Hepatocyte (in vitro differentiated cells): Measurements from ENCODE around the gene COL24A1. TPM values are rescaled to one million over a fixed set of nuclear protein-coding genes. Genes with fewer than 3 reads are reported as not detected.

Experiments
- DNase-seq: peaks from one replicate; pipeline ENCODE4 v3.0.0-alpha.2; 2016; ENCODE audit warnings: low spot score
- H2AFZ ChIP-seq: fragments of 200-600 bp; sonication (generic); 2 replicates; pipeline ENCODE4 v1.6.0; 2016; ENCODE audit warnings: antibody characterized with exemption, mild to moderate bottlenecking
- H3K27ac ChIP-seq: fragments of 200-600 bp; sonication (generic); 2 replicates; pipeline ENCODE4 v1.5.1; 2016; ENCODE audit warnings: mild to moderate bottlenecking
- H3K27me3 ChIP-seq: fragments of 200-600 bp; sonication (generic); 2 replicates; pipeline ENCODE4 v1.6.1; 2016
- H3K36me3 ChIP-seq: fragments of 200-600 bp; sonication (generic); replicated peaks from 2 replicates; pipeline ENCODE4 v1.5.1; 2016; ENCODE audit warnings: low read depth; ENCODE audit not compliant: insufficient read depth
- H3K4me1 ChIP-seq: fragments of 200-600 bp; sonication (generic); 2 replicates; pipeline ENCODE4 v1.5.1; 2016; ENCODE audit warnings: mild to moderate bottlenecking, moderate library complexity; ENCODE audit not compliant: insufficient read depth
- H3K4me2 ChIP-seq: fragments of 200-600 bp; sonication (generic); 2 replicates; pipeline ENCODE4 v1.6.0; 2016
- H3K4me3 ChIP-seq: fragments of 200-600 bp; sonication (generic); 2 replicates; pipeline ENCODE4 v1.5.1; 2016; ENCODE audit warnings: mild to moderate bottlenecking
- H3K79me2 ChIP-seq: fragments of 200-600 bp; sonication (generic); 2 replicates; pipeline ENCODE4 v1.6.0; 2017; ENCODE audit warnings: mild to moderate bottlenecking
- H3K9me2 ChIP-seq: fragments of 200-600 bp; sonication (generic); replicated peaks from 2 replicates; pipeline ENCODE4 v1.6.0; 2017; ENCODE audit warnings: mild to moderate bottlenecking; ENCODE audit not compliant: insufficient read depth
- H3K9me3 ChIP-seq: fragments of 200-600 bp; sonication (generic); 2 replicates; pipeline ENCODE4 v1.5.1; 2016; ENCODE audit warnings: low read depth, mild to moderate bottlenecking
- H4K20me1 ChIP-seq: fragments of 200-600 bp; sonication (generic); 2 replicates; pipeline ENCODE4 v1.6.0; 2016; ENCODE audit warnings: mild to moderate bottlenecking; ENCODE audit not compliant: insufficient read depth, poor library complexity, severe bottlenecking
- CTCF ChIP-seq: fragments of 200-600 bp; sonication (generic); IDR thresholded peaks from 2 replicates; pipeline ENCODE4 v1.5.1; 2016; ENCODE audit warnings: antibody characterized with exemption, mild to moderate bottlenecking; ENCODE audit not compliant: poor library complexity
- EZH2 ChIP-seq: fragments of 200-600 bp; sonication (generic); IDR thresholded peaks from 2 replicates; pipeline ENCODE4 v1.6.1; 2016; ENCODE audit warnings: antibody characterized with exemption, mild to moderate bottlenecking, borderline replicate concordance
- EZH2phosphoT487 ChIP-seq: fragments of 200-600 bp; sonication (generic); IDR thresholded peaks from one replicate; pipeline ENCODE4 v1.6.1; 2018; ENCODE audit warnings: antibody characterized with exemption, mild to moderate bottlenecking, low read depth, moderate library complexity; ENCODE audit not compliant: unreplicated experiment, severe bottlenecking
- WGBS: methylation state at CpG from one replicate; pipeline ENCODE4 v1.1.6; 2016; ENCODE audit warnings: low lambda C conversion rate; ENCODE audit errors: missing lambda C conversion rate; 5-methylcytosine and 5-hydroxymethylcytosine counted together
- polyA plus RNA-seq: library from polyadenylated mRNA; unstranded; fragments of >200 nt; fragmentation: Nextera tagmentation; extraction: Ambion mirVana; gene quantifications from 2 replicates; pipeline ENCODE4 v1.2.1, GENCODE V29; 2016
- total RNA-seq: library from RNA; depleted of rRNA; stranded (reverse); fragments of >200 nt; gene quantifications from 2 replicates; pipeline ENCODE4 v1.2.3, GENCODE V29; 2014

Gene COL24A1
- total and polyA plus RNA-seq, 2 experiments from 2014 or later = 2.4 to 2.7 TPM

GRCh38 chr1:86194491-86195034 is 38.0 kb upstream of the COL24A1 start:
- no peak for DNase-seq
- H3K9me3 ChIP-seq = no peaks in the 10 kb centered on the region
- whole genome bisulfite sequencing = 41% methylated on average over 4 of the region's 4 CpGs
- no peak overlapping the region for H3K27ac ChIP-seq
- no peak overlapping the region for H3K4me2 ChIP-seq
- no peak overlapping the region for H2AFZ ChIP-seq
- H3K27me3 ChIP-seq = no peaks in the 10 kb centered on the region
- no peaks in the 10 kb centered on the region for H4K20me1 ChIP-seq
- no peaks in the 10 kb centered on the region for H3K79me2 ChIP-seq
- TF ChIP-seq EZH2 = no peak
- no peak for TF ChIP-seq CTCF
- no peak for TF ChIP-seq EZH2phosphoT487
- no peak overlapping the region for H3K4me3 ChIP-seq
- H3K4me1 ChIP-seq = peaks cover 10% of the 10 kb centered on the region
- H3K9me2 ChIP-seq = no peaks in the 10 kb centered on the region
- no peaks in the 10 kb centered on the region for H3K36me3 ChIP-seq

GRCh38 chr1:86192417-86192816 is 35.8 kb upstream of the COL24A1 start:
- Histone ChIP-seq H2AFZ (no peak overlapping the region), H3K9me2 (no peaks in the 10 kb centered on the region), H4K20me1 (no peaks in the 10 kb centered on the region), H3K4me2 (no peak overlapping the region), H3K36me3 (no peaks in the 10 kb centered on the region), H3K4me3 (no peak overlapping the region), H3K27ac (no peak overlapping the region), H3K9me3 (no peaks in the 10 kb centered on the region), H3K27me3 (no peaks in the 10 kb centered on the region), H3K79me2 (no peaks in the 10 kb centered on the region), H3K4me1 (peaks cover 10% of the 10 kb centered on the region)
- no peak for DNase-seq
- TF ChIP-seq EZH2phosphoT487 = no peak
- TF ChIP-seq EZH2 = no peak
- TF ChIP-seq CTCF = no peak
- WGBS = 100% methylated on average over 1 of the region's 1 CpG

GRCh38 chr1:86191958-86192357 is 35.4 kb upstream of the COL24A1 start:
- Histone ChIP-seq H2AFZ (no peak overlapping the region), H4K20me1 (no peaks in the 10 kb centered on the region), H3K4me3 (no peak overlapping the region), H3K27me3 (no peaks in the 10 kb centered on the region), H3K9me2 (no peaks in the 10 kb centered on the region), H3K79me2 (no peaks in the 10 kb centered on the region), H3K4me1 (peaks cover 10% of the 10 kb centered on the region), H3K4me2 (no peak overlapping the region), H3K9me3 (no peaks in the 10 kb centered on the region), H3K27ac (no peak overlapping the region), H3K36me3 (no peaks in the 10 kb centered on the region)
- TF ChIP-seq CTCF (no peak), EZH2 (no peak), EZH2phosphoT487 (no peak)
- no peak for DNase-seq
- WGBS = 78% methylated on average over 4 of the region's 4 CpGs

GRCh38 chr1:86190873-86191272 is 34.3 kb upstream of the COL24A1 start:
- H3K9me2 ChIP-seq = no peaks in the 10 kb centered on the region
- WGBS = 97% methylated on average over 1 of the region's 1 CpG
- no peaks in the 10 kb centered on the region for H3K9me3 ChIP-seq
- H3K36me3 ChIP-seq = no peaks in the 10 kb centered on the region
- no peaks in the 10 kb centered on the region for H4K20me1 ChIP-seq
- H3K4me2 ChIP-seq = no peak overlapping the region
- TF ChIP-seq CTCF (no peak), EZH2 (no peak), EZH2phosphoT487 (no peak)
- no peak overlapping the region for H3K4me3 ChIP-seq
- H3K27me3 ChIP-seq = no peaks in the 10 kb centered on the region
- no peak overlapping the region for H2AFZ ChIP-seq
- no peak for DNase-seq
- no peaks in the 10 kb centered on the region for H3K79me2 ChIP-seq
- H3K27ac ChIP-seq = no peak overlapping the region
- H3K4me1 ChIP-seq = peaks cover 10% of the 10 kb centered on the region
